KOPT-K1 (cell line): ENCODE results near the gene EIF1.
"Not testable (repeated sequence)": the region's sequence is repeated elsewhere in the genome, so short reads cannot be mapped to it uniquely, and the experiment has no call there.

ENCODE experiments used
- H3K27ac ChIP-seq: fragments of 200-600 bp; sonication (generic); 2 replicates; pipeline ENCODE4 v1.5.1; 2016; ENCODE audit warnings: antibody characterized with exemption, mild to moderate bottlenecking, low read depth, low read length; ENCODE audit not compliant: poor library complexity, severe bottlenecking
- H3K36me3 ChIP-seq: fragments of 200-600 bp; sonication (generic); 2 replicates; pipeline ENCODE4 v1.5.1; 2017; ENCODE audit warnings: antibody characterized with exemption, mild to moderate bottlenecking, low read length, moderate library complexity; ENCODE audit not compliant: insufficient read depth
- H3K9me3 ChIP-seq: fragments of 200-600 bp; sonication (generic); 2 replicates; pipeline ENCODE4 v1.5.1; 2017; ENCODE audit warnings: antibody characterized with exemption, low read length, mild to moderate bottlenecking; ENCODE audit not compliant: insufficient read depth, poor library complexity, severe bottlenecking

The EIF1 gene

GRCh38 chr17:41681776-41682175 is 6.9 kb upstream of the EIF1 start:
- H3K27ac ChIP-seq = peak overlapping the region; percentile 46
- H3K36me3 ChIP-seq = no peaks in the 10 kb centered on the region
- H3K9me3 ChIP-seq = no peaks in the 10 kb centered on the region

- no peaks in the 10 kb centered on the region for H3K9me3 ChIP-seq
- no peaks in the 10 kb centered on the region for H3K36me3 ChIP-seq
- peak overlapping the region; percentile 46 for H3K27ac ChIP-seq
Measured at GRCh38 chr17:41682631-41683030, 6.1 kb upstream of the EIF1 start.

- no peaks in the 10 kb centered on the region for H3K36me3 ChIP-seq
- no peaks in the 10 kb centered on the region for H3K9me3 ChIP-seq
- no peak overlapping the region for H3K27ac ChIP-seq
Measured at GRCh38 chr17:41683441-41684007, 5.2 kb upstream of the EIF1 start.

GRCh38 chr17:41684035-41684434 is 4.7 kb upstream of the EIF1 start:
- H3K9me3 ChIP-seq = no peaks in the 10 kb centered on the region
- no peaks in the 10 kb centered on the region for H3K36me3 ChIP-seq
- H3K27ac ChIP-seq = no peak overlapping the region

GRCh38 chr17:41685753-41686152 is 2.9 kb upstream of the EIF1 start:
- H3K9me3 ChIP-seq, H3K27ac ChIP-seq: not testable (repeated sequence)
- H3K36me3 ChIP-seq = peaks cover 14% of the 10 kb centered on the region

- Histone ChIP-seq H3K36me3 (peaks cover 20% of the 10 kb centered on the region), H3K9me3 (no peaks in the 10 kb centered on the region), H3K27ac (no peak overlapping the region)
Measured at GRCh38 chr17:41686281-41686680, 2.4 kb upstream of the EIF1 start.

- no peaks in the 10 kb centered on the region for H3K9me3 ChIP-seq
- H3K27ac ChIP-seq = peak overlapping the region; percentile 95
- H3K36me3 ChIP-seq = peaks cover 37% of the 10 kb centered on the region
Measured at GRCh38 chr17:41687828-41688640, 651 bp upstream of the EIF1 start.

GRCh38 chr17:41689497-41690299 is 1.0 kb downstream of the EIF1 start:
- Histone ChIP-seq H3K36me3 (peaks cover 54% of the 10 kb centered on the region), H3K27ac (peak overlapping the region; percentile 95), H3K9me3 (no peaks in the 10 kb centered on the region)

GRCh38 chr17:41690497-41690896 is 1.8 kb downstream of the EIF1 start:
- Histone ChIP-seq H3K36me3 (peaks cover 61% of the 10 kb centered on the region), H3K9me3 (no peaks in the 10 kb centered on the region), H3K27ac (no peak overlapping the region)

- Histone ChIP-seq H3K9me3 (no peaks in the 10 kb centered on the region), H3K36me3 (peaks cover 61% of the 10 kb centered on the region), H3K27ac (no peak overlapping the region)
Measured at GRCh38 chr17:41691031-41691777, 2.5 kb downstream of the EIF1 start.

GRCh38 chr17:41692722-41693521 is 4.2 kb downstream of the EIF1 start:
- peaks cover 61% of the 10 kb centered on the region for H3K36me3 ChIP-seq
- no peak overlapping the region for H3K27ac ChIP-seq
- no peaks in the 10 kb centered on the region for H3K9me3 ChIP-seq

GRCh38 chr17:41695134-41695661 is 6.5 kb downstream of the EIF1 start:
- no peak overlapping the region for H3K27ac ChIP-seq
- H3K36me3 ChIP-seq = peaks cover 52% of the 10 kb centered on the region
- H3K9me3 ChIP-seq = no peaks in the 10 kb centered on the region

GRCh38 chr17:41695954-41696757 is 7.5 kb downstream of the EIF1 start:
- Histone ChIP-seq H3K27ac (no peak overlapping the region), H3K9me3 (no peaks in the 10 kb centered on the region), H3K36me3 (peaks cover 42% of the 10 kb centered on the region)
